Astrocyte (in vitro differentiated cells and primary cell): Measurements from ENCODE around the gene HIPK2. TPM values are rescaled to one million over a fixed set of nuclear protein-coding genes. Genes with fewer than 3 reads are reported as not detected.

Source experiments
- DNase-seq: peaks from one replicate; pipeline ENCODE4 v3.0.0-alpha.2; 2010; ENCODE audit warnings: low read depth
- FAIRE-seq: peaks from 2 replicates; lab custom pipeline; 2011; peaks lifted over from hg19 to GRCh38; lab: Jason Lieb, UNC
- H2AFZ ChIP-seq: 2 replicates; pipeline ENCODE4 v1.6.0; 2012; ENCODE audit warnings: low read depth, low read length, inconsistent platforms
- H3K27ac ChIP-seq: 2 replicates; pipeline ENCODE4 v1.5.1; 2011; ENCODE audit warnings: low read depth, low read length, inconsistent platforms
- H3K27me3 ChIP-seq: 2 replicates; pipeline ENCODE4 v1.6.0; 2011; ENCODE audit warnings: low read length, inconsistent platforms; ENCODE audit not compliant: insufficient read depth
- H3K36me3 ChIP-seq: 2 replicates; pipeline ENCODE4 v1.5.1; 2011; ENCODE audit warnings: low read length, inconsistent platforms; ENCODE audit not compliant: insufficient read depth
- H3K4me1 ChIP-seq: 2 replicates; pipeline ENCODE4 v1.5.1; 2011; ENCODE audit warnings: low read length, inconsistent platforms; ENCODE audit not compliant: insufficient read depth
- H3K4me2 ChIP-seq: 2 replicates; pipeline ENCODE4 v1.6.0; 2012; ENCODE audit warnings: low read length, inconsistent platforms
- H3K4me3 ChIP-seq: 2 replicates; pipeline ENCODE4 v1.5.1; 2011; ENCODE audit warnings: low read depth, mild to moderate bottlenecking, low read length, inconsistent platforms; ENCODE audit not compliant: insufficient read depth
- H3K79me2 ChIP-seq: 2 replicates; pipeline ENCODE4 v1.6.0; 2012; ENCODE audit warnings: mild to moderate bottlenecking, low read length, inconsistent platforms; ENCODE audit not compliant: insufficient read depth
- H3K9ac ChIP-seq: 2 replicates; pipeline ENCODE4 v1.6.0; 2012; ENCODE audit warnings: mild to moderate bottlenecking, low read length, inconsistent platforms
- H3K9me3 ChIP-seq: 2 replicates; pipeline ENCODE4 v1.5.1; 2012; ENCODE audit warnings: low read depth, mild to moderate bottlenecking, low read length, inconsistent platforms; ENCODE audit not compliant: insufficient read depth
- H4K20me1 ChIP-seq: 2 replicates; pipeline ENCODE4 v1.6.0; 2012; ENCODE audit warnings: low read length, inconsistent platforms; ENCODE audit not compliant: insufficient read depth
- H3K27ac Mint-ChIP-seq: one replicate; pipeline ENCODE4 v1.8.0; 2021; ENCODE audit warnings: mild to moderate bottlenecking, mixed read lengths; ENCODE audit not compliant: unreplicated experiment
- H3K27me3 Mint-ChIP-seq: one replicate; pipeline ENCODE4 v1.8.0; 2021; ENCODE audit warnings: low read depth, mixed read lengths; ENCODE audit not compliant: unreplicated experiment
- H3K36me3 Mint-ChIP-seq: one replicate; pipeline ENCODE4 v1.8.0; 2021; ENCODE audit warnings: low read depth, mixed read lengths; ENCODE audit not compliant: unreplicated experiment
- H3K4me1 Mint-ChIP-seq: one replicate; pipeline ENCODE4 v1.8.0; 2021; ENCODE audit warnings: low read depth, mixed read lengths; ENCODE audit not compliant: unreplicated experiment
- H3K4me3 Mint-ChIP-seq: one replicate; pipeline ENCODE4 v1.8.0; 2021; ENCODE audit warnings: mild to moderate bottlenecking, moderate library complexity, mixed read lengths; ENCODE audit not compliant: unreplicated experiment
- H3K9me3 Mint-ChIP-seq: one replicate; pipeline ENCODE4 v1.8.0; 2021; ENCODE audit warnings: mild to moderate bottlenecking, mixed read lengths; ENCODE audit not compliant: unreplicated experiment
- EZH2 ChIP-seq: IDR thresholded peaks from 2 replicates; pipeline ENCODE4 v1.6.1; 2012; ENCODE audit warnings: mild to moderate bottlenecking, low read length, inconsistent platforms; ENCODE audit not compliant: insufficient read depth
- total RNA-seq: library from RNA; stranded (reverse); gene quantifications from 2 replicates; pipeline ENCODE4 v1.2.1, GENCODE V29; 2021
- TF ChIP-seq, protein P1 (sequence below): IDR thresholded peaks from 2 replicates; pipeline ENCODE4 v1.5.1; 2011; ENCODE audit warnings: low read depth, mild to moderate bottlenecking, inconsistent platforms, low read length, moderate library complexity; ENCODE audit not compliant: insufficient read depth

The HIPK2 gene
- total RNA-seq, 1 donor from 2014 or later: 35.8 TPM

DNA sequence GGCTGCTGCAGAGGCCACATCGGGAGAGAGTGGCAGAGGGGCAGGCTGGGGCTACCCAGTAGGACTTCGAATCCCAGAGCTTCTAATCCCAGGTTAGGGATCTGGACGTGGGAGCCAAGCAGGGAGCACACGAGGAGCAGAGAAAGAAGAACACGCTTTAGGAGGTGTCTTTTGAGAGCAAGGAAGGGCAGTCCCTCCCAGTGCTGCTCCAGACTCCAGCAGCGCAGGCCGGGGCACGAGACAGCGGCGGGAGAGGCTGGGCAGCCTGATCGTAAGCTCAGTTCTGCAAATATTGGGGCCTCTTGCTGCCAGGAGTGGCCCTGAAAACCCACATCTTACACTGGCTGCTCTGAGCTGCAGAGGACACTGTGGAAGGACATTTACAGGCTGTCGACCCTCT is 75.9 kb downstream of the HIPK2 start:
- Histone ChIP-seq H3K27ac (no peak overlapping the region), H3K4me3 (no peak overlapping the region), H3K4me2 (no peak overlapping the region), H4K20me1 (peaks cover 89% of the 10 kb centered on the region), H2AFZ (no peak overlapping the region), H3K36me3 (peaks cover 10% of the 10 kb centered on the region), H3K9ac (no peak overlapping the region), H3K4me1 (peaks cover 14% of the 10 kb centered on the region), H3K27me3 (no peaks in the 10 kb centered on the region), H3K9me3 (no peaks in the 10 kb centered on the region), H3K79me2 (peaks cover 68% of the 10 kb centered on the region)
- Mint-ChIP-seq H3K9me3 (no peaks in the 10 kb centered on the region), H3K36me3 (peaks cover 15% of the 10 kb centered on the region), H3K27ac (no peak overlapping the region), H3K4me1 (no peaks in the 10 kb centered on the region), H3K4me3 (no peak overlapping the region), H3K27me3 (no peaks in the 10 kb centered on the region)
- no peak for FAIRE-seq
- no peak for DNase-seq
- TF ChIP-seq, protein P1, sequence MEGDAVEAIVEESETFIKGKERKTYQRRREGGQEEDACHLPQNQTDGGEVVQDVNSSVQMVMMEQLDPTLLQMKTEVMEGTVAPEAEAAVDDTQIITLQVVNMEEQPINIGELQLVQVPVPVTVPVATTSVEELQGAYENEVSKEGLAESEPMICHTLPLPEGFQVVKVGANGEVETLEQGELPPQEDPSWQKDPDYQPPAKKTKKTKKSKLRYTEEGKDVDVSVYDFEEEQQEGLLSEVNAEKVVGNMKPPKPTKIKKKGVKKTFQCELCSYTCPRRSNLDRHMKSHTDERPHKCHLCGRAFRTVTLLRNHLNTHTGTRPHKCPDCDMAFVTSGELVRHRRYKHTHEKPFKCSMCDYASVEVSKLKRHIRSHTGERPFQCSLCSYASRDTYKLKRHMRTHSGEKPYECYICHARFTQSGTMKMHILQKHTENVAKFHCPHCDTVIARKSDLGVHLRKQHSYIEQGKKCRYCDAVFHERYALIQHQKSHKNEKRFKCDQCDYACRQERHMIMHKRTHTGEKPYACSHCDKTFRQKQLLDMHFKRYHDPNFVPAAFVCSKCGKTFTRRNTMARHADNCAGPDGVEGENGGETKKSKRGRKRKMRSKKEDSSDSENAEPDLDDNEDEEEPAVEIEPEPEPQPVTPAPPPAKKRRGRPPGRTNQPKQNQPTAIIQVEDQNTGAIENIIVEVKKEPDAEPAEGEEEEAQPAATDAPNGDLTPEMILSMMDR: no peak
- no peak for TF ChIP-seq EZH2

DNA sequence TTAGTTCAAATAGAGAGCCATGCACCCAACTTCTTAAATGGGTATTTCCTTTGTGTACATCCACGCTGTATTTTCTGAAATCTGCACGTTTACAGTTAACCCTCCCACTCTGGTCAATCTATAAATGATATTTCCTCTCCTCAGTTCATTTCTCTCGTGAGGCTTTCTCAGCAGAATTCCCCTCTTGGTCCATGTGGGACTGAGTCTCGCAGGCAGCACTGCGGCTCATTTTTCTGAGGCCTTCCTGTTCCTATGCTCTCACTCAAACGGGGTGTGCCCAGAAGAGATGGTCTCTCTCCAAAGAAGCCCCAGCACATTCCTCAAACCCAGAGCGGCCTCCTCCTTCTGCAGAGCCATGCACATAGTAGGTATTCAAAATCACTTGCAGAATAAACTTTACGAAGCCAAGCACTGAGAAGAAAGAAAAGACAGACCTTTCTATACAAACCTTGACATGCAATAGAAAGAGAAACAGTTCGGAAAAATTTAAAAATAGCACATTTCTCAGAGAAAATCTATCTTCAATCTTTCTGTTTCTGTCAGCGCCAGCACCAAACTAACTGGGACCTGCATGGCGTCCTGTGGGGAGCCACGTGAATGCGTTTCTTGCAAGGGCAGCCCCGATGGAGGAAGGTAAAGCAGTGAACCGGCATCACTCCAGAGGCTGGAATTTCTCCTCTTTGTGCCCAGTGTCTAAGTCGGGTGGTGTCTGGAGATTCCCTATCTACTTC is 77.1 kb downstream of the HIPK2 start:
- no peak overlapping the region for H3K4me2 ChIP-seq
- DNase-seq: no peak
- peaks cover 14% of the 10 kb centered on the region for H3K4me1 ChIP-seq
- Mint-ChIP-seq H3K9me3 (no peaks in the 10 kb centered on the region), H3K27ac (no peak overlapping the region), H3K36me3 (peaks cover 15% of the 10 kb centered on the region), H3K4me3 (no peak overlapping the region), H3K27me3 (no peaks in the 10 kb centered on the region), H3K4me1 (peaks cover 10% of the 10 kb centered on the region)
- no peaks in the 10 kb centered on the region for H3K9me3 ChIP-seq
- no peak overlapping the region for H2AFZ ChIP-seq
- H4K20me1 ChIP-seq: peaks cover 89% of the 10 kb centered on the region
- H3K36me3 ChIP-seq: peaks cover 4% of the 10 kb centered on the region
- no peaks in the 10 kb centered on the region for H3K27me3 ChIP-seq
- no peak overlapping the region for H3K4me3 ChIP-seq
- FAIRE-seq: no peak
- no peak overlapping the region for H3K9ac ChIP-seq
- H3K27ac ChIP-seq: no peak overlapping the region
- no peak for TF ChIP-seq EZH2
- TF ChIP-seq, protein P1: no peak
- peaks cover 74% of the 10 kb centered on the region for H3K79me2 ChIP-seq
